Activated T-cell treated with anti-CD3 and anti-CD28 coated beads, Interleukin-2, amount 50 U/mL, for 1 hour (primary cell): Measurements from ENCODE around the gene RALY.

Experiments used
- DNase-seq: peaks from one replicate; pipeline ENCODE4 v3.0.0-alpha.2; 2020

RALY gene

DNA sequence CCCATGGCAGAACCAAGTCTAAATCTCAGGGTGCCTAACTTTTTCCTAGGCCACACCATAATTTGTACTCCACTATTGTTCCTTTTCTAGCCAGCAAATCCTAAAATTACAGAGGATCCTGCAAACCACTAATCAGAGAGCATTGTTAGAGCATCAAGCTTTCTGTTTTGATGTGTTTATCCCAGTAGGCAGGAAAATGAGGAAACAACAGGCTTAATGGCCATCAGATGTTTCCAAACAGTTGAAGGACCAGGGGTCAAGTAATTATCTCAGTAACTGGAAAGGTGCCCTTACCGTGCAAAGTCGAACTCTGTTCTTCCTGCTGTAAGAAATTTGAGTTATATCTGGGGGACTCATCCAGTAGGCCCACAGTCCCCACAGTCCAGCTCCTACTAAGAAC is 58.7 kb downstream of the RALY start:
- no peak for DNase-seq

DNA sequence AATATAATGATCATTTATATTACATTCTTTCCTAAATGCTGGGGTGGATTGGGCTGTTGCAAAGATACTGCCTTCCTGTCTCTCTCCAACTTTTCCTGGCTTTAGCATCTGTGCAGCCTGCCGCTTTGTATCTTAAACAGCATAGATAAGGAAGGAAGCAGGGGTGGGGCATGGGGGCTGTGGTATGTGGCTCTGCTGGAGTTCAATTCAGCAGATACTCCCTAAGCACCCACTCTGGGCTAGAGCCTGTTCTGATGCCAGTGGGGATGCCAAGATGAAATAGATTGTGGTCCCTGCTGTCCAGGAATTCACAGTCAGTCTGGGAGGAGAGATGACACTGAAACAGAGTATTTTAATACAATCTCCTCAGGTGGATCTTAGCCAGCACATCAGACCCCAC is 61.6 kb downstream of the RALY start:
- no peak for DNase-seq

DNA sequence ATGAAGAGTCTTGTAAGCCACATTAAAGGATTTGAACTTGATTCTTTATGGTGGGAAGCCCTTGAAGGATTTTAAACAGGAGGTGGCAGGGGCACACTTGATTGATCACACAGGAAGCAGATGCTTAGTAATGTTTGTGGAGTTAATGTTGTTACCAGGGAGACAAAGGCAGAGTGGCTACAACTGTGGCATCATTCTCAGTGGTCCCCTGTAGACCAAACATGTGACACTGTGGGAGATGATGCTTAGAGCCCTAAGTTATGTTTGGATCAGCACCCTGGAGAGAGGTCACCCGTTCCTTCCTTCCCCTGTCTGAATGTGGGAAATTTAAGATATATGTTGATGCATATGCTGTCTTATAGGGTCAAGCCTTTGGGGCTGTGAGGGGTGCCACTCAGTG is 65.1 kb downstream of the RALY start:
- DNase-seq: no peak

- DNase-seq: no peak
Observed at GRCh38 chr20:34060970-34061369, 67.3 kb downstream of the RALY start.

DNA sequence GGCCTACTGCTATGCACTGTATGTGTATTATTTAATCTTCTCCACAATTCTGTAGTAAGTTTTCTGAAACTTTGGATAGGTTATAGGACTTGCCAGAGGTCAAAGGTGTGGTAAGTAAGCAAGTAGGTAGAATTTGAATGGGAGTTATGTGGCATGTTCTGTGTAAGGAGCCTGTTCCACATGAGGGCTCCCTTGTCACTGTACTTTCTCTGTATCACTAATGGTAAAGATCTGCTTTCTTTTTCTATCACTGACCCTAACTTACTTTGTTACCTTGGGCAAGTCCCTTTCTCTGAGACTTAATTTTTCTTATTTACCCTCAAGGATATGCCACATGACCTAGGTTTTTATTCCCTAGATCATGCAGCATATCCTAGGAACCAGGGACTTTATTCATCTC is 68.0 kb downstream of the RALY start:
- no peak for DNase-seq

DNA sequence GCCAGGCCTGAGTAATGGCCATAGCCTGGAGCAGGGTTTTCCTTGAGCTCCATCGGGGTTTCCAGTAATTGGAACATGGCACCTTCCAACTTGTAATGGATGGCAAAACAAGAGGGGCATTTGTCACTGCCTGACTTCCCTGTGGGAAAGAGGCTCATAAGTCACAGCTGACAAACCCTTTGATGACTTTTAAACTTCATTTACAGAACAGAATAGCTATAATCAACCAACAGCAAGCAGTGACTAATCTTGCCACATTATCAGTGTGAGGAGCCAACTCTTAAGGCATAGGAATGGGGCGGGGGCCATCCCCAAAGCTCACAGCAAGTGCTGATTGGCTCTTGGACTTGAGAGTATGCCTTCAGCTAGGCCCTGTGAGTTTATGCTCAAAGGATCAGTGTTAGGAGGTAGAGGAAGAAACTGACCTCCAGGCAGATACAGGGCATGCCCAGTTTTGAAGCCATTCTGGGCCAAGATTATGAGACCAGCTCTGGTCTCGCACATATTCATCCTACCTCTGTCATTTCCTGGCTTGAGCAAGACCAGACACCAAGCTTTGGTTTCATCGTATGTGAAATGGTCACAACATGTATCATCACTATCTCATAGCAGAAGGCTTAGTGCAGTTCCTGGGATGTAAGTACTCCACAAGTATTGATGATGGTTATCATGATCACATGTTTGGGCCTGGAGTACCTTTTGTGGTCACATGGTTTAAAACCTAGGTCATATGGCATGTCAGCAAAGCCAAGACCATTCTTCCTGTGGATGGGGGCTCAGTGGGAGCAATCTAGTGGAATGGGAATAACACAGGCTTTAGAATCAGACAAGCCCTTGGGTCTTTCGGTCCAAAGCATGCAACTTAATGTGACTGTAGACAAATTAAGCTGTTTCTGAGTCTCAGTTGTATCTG is 69.1 kb downstream of the RALY start:
- no peak for DNase-seq

DNA sequence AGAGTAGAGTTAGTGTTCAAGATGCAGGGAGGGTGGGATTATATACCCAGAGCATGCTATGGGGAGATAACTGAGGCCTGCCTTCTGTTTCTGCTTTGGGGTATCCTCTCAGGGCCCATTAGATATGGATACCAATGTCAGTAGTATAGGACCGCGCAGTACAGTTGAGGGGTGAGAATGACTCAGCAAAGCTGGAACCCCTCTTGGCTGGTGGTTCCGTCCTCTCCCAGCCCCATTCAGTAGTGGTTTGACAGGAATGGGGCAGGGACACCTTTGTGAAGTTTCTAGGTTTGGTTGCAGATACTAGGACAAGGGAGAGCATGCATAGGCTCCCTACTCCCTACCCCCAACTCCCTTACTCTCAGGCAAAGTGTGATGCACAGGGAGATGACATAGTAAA is 70.6 kb downstream of the RALY start:
- no peak for DNase-seq

- no peak for DNase-seq
Observed at GRCh38 chr20:34065260-34065659, 71.5 kb downstream of the RALY start.

DNA sequence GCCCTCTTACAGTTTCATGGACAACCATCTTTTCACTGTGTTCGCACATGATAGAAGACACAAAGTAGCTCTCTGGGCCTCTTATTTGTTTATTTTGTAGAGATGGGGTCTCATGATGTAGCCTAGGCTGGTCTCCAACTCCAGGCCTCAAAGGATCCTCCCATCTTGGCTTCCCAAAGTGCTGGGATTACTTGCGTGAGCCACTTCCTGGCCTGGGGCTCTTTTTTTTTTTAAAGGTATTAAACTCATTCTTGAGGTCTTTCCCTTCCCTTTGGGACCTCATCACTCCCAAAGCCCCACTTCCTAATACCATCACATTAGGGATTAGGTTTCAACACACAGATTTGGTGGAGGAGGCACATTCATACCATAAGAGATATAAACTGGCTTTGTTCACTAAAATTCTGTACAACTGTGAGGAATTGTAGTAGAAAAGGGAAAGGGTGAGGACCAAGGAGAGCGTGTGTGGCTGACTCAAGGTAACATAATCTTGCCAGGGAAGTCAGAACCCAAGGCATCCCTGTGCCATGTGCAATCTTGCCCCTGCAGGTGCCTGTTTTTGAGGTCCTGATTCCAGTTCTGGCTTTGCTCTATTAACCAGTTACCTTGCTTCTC is 72.9 kb downstream of the RALY start:
- DNase-seq: no peak

DNA sequence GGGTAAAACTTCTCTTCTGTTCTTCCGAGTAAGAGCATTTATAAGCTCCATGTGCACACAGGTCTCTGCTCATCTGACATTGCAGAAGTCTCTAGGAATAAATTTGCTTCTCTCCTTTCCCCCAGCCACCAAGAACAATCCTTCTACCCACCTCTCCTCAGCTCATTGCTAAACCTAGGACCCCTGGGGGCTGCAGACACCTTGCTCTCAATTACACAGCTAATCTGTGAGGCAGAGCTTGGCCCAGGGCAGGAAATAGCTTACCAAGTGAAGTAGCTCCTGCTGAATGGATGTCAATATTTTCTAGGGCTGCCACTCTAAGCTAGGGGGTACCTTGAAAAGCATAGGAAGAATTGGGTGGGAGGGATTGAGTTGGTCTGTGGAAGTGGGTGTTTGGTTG is 74.3 kb downstream of the RALY start:
- no peak for DNase-seq

DNA sequence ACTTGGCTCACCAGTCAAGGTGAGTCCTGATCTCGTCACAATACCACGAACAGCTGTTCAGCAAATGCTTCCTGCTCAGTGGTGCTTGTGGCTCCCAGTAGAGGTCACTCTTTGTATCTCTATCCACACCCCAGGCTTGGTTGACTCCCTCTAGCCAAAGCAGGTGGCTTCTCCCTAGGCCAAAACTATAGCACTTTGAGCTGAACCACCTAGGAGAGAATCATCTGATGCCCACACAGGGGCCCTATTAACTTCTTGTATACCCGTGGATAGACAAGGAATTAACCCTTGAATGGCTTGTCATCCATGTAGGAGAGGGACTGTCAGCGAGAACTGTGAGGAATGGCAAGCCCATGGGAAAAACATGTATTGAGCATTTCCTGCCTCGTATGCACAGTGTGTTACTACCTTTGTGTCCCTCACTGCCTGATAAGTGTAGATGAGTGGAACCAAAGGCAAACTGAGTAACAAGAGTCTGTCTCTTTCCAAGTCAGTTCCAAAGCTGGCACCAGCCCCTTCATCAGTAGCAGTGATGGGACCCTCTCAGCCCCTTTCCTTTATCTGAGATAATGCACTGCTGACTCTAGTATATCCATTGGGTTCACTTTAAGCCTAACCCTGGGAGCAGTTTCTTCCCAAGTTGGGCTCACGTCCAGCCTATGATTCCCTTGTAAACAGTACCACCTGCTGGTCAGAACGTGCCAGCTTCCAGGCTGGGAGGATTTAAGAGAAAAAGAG is 75.8 kb downstream of the RALY start:
- peak; percentile 65 for DNase-seq

- DNase-seq: no peak
Observed at GRCh38 chr20:34070079-34070439, 76.3 kb downstream of the RALY start.

- no peak for DNase-seq
Observed at GRCh38 chr20:34070859-34071258, 77.1 kb downstream of the RALY start.

DNA sequence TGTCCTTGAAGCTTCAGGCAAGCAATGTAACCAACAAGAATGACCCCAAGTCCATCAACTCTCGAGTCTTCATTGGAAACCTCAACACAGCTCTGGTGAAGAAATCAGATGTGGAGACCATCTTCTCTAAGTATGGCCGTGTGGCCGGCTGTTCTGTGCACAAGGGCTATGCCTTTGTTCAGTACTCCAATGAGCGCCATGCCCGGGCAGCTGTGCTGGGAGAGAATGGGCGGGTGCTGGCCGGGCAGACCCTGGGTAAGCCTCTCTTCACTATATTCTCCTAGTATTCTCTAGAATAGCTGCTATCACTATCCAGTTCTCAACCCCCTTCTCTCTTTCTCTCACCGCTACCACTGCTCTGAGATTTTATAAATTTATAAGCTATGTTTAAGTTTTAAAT is 78.4 kb downstream of the RALY start:
- no peak for DNase-seq

DNA sequence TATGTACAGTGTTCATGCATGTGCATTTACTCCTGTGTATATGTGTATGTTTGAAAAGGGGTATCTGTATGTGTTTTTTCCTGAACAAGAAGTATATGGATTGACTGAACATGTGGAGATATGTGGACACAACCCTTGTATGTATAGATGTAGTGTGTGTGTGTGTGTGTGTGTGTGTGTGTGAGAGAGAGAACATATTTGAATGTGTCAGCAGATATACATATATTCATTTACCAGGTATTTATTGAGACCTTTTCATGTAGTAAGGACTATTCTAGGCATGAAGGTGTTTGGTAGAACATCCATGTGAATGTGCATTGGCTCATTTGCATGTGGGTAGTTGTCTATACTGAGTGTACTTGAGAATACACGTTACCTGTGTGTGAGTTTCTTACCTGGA is 79.1 kb downstream of the RALY start:
- DNase-seq: no peak

DNA sequence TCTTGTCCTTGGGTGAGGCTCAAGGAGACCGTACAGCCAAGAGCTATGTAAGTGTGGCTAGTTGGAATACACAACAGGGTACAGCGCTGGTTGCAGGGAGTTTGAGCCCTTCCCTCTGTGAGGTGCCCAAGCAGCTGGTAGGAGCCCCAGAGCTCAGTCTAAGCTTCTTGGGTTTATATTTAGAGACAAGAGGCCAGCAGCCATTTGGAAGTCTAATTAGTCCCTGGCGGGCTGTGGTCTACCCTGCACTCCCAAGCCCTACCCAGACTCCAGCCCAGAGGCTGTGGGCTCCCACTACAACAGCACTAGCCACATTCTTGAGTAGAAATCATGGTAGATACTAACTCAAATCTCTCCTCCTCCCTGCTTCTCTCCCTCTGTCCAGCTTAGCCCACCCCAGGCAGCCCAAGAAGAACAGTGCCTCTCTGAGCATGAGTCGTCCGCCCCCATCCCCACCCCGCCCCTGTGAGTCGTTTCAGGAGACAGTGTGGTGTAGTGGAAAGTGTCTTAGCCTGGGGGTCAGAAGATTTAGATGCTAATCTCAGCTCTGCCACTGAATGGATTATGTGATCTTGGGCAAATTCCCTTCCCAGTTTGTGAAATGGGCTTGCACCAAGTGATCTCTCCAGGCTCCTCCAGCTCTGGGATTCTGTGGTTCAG is 80.5 kb downstream of the RALY start:
- no peak for DNase-seq

- DNase-seq: no peak
Observed at GRCh38 chr20:34075647-34076046, 81.9 kb downstream of the RALY start.

DNA sequence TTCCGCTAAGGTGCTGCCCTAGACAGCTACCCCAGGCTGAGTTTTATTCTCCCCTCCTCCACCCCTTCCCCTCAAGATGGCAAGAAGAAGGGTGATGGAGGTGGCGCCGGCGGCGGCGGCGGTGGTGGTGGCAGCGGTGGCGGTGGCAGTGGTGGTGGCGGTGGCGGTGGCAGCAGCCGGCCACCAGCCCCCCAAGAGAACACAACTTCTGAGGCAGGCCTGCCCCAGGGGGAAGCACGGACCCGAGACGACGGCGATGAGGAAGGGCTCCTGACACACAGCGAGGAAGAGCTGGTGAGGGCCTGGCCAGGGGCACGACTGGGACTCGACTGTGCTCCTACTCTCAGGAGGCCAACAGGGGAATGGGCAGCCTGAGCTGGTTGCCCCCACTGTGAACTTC is 83.2 kb downstream of the RALY start:
- DNase-seq: no peak

DNA sequence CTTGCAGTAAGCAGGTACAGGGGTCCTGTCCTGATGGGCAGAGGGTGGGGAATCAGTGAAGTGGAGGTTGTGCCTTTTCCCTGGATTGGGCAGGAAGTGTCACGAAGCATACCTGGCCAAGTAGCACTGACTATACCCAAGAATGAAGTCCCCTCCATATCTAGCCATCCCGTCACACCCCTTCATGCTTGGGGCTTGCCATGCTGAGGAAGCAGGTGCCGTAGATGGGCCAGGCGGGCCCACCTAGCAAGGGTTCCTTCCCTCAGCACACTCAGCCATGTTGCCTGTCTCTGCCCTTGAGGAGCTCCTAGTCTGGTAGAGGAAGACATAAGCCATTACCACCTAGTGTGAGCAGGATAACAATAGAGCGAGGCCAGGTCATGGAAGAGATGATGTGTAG is 84.8 kb downstream of the RALY start:
- DNase-seq: no peak

DNA sequence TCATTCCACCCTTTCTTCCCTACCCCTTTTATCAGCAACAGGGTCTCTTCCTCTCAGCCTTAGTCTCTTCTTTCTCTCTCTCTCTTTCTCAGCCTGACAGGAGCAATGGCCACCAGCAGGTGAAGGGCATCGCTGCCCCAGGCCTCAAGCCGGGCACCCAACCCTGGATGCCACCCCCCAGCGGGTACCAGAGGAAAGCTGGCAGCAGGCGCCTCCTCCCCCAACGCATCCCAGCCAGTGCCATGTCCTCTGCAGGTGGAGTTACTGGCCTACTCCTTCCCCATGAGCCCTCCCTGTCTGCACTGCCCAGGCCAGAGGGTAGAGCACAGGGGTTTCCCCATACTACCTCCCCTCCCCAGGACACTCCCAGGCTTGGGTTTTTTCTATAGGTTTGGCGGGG is 86.1 kb downstream of the RALY start:
- DNase-seq: no peak

DNA sequence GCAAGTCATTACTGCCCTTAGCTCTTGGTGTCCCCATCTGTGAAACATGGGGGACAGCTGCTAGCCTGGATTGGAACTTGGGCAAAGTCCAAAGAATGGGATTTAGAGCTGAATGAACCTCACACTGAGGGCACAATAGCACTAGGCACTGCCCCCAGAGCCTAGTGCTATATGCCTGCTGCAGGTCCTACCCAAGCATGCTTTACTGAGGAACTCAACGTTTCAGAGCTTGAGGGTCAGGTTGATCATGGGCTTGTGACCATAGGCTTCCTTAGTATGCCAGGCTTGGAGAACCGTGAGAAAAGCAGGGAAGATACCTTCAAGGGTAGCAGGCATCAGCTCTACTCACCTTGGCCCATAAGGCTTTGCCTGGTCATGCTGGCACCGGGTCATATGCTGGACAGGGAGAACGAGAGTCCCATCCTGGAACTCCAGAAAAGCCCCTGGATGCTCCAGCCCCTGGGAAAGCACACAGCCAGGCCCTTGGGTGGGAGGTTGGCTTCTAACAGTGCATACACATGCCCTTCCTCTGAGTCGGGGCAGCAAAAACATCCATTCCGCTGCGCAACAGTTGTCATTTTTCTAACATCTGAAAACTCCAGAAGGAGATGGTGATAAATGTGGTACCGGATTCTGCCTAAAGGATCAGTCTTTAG is 88.6 kb downstream of the RALY start:
- DNase-seq: no peak

- no peak for DNase-seq
Observed at GRCh38 chr20:34083137-34083536, 89.4 kb downstream of the RALY start.

DNA sequence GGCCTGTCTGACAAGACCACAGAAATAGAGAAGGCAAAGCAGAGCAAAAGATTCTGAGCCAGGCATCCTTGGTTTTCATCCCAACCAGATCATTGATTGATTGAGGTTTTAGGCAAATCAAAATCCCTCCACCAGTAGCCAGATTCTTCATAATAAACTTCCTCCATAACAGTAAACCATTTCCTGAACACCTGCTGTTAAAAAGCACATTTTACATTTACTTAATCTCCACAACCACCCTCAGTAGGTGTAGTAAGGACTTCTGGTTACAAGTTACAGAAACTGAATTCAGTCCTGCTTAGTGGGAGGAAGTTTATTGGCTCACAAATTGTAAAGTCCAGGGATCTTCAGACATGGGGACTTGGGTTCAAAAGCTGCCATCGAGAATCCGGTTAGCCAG is 90.1 kb downstream of the RALY start:
- DNase-seq: no peak
